GM18511 (cell line): ENCODE measurements around the gene CHN1.

Experiments used
- ATAC-seq: cut with Tn5 transposase; IDR thresholded peaks from one replicate; pipeline ENCODE4 v1.9.1; 2021; ENCODE audit warnings: mild to moderate bottlenecking, moderate library complexity; ENCODE audit not compliant: unreplicated experiment

The CHN1 gene

GRCh38 chr2:174833737-174834136, 171.4 kb downstream of the CHN1 start:
- no peak for ATAC-seq

GRCh38 chr2:174830561-174830960, 174.6 kb downstream of the CHN1 start:
- no peak for ATAC-seq

- no peak for ATAC-seq
Observed at GRCh38 chr2:174829550-174829949, 175.6 kb downstream of the CHN1 start.

- ATAC-seq = no peak
Observed at GRCh38 chr2:174827371-174828369, 177.5 kb downstream of the CHN1 start.

GRCh38 chr2:174826051-174826450, 179.1 kb downstream of the CHN1 start:
- no peak for ATAC-seq

GRCh38 chr2:174824068-174824467, 181.1 kb downstream of the CHN1 start:
- no peak for ATAC-seq

GRCh38 chr2:174821628-174822027, 183.6 kb downstream of the CHN1 start:
- ATAC-seq = no peak

GRCh38 chr2:174820361-174820760, 184.8 kb downstream of the CHN1 start:
- no peak for ATAC-seq

GRCh38 chr2:174815526-174815925, 189.7 kb downstream of the CHN1 start:
- no peak for ATAC-seq

- no peak for ATAC-seq
Observed at GRCh38 chr2:174812037-174812436, 193.1 kb downstream of the CHN1 start.

- no peak for ATAC-seq
Observed at GRCh38 chr2:174807931-174808330, 197.2 kb downstream of the CHN1 start.

- ATAC-seq = no peak
Observed at GRCh38 chr2:174805803-174806202, 199.4 kb downstream of the CHN1 start.

- ATAC-seq = no peak
Observed at GRCh38 chr2:174802459-174802858, 202.7 kb downstream of the CHN1 start.

- ATAC-seq = no peak
Observed at GRCh38 chr2:174800436-174801205, 204.6 kb downstream of the CHN1 start.

- ATAC-seq = no peak
Observed at GRCh38 chr2:174798801-174799200, 206.4 kb downstream of the CHN1 start.

GRCh38 chr2:174797781-174798276, 207.4 kb downstream of the CHN1 start:
- no peak for ATAC-seq

- no peak for ATAC-seq
Observed at GRCh38 chr2:174796319-174796771, 208.8 kb downstream of the CHN1 start.

GRCh38 chr2:174794851-174795374, 210.3 kb downstream of the CHN1 start:
- ATAC-seq = no peak

- no peak for ATAC-seq
Observed at GRCh38 chr2:174792309-174793025, 212.7 kb downstream of the CHN1 start.

- ATAC-seq = no peak
Observed at GRCh38 chr2:174791746-174792280, 213.4 kb downstream of the CHN1 start.
